ENCODE measurements around the gene ARHGAP24.

Gene ARHGAP24

GRCh38 chr4:85474818-85475630 is at the start of gene ARHGAP24:
Gene ARHGAP24, plus strand, starts transcription at chr4:85475150.
- peak; percentile 6 to 38 for DNase-seq (ENCODE audit: low read depth in 2 of 2)

GRCh38 chr4:85426366-85426765 is 48.6 kb upstream of the ARHGAP24 start:
- DNase-seq (ENCODE audit: low read depth in 2 of 2): no peak

- DNase-seq (ENCODE audit: low read depth in 2 of 2): no peak
Observed at GRCh38 chr4:85427123-85427522, 47.8 kb upstream of the ARHGAP24 start.

- no peak for DNase-seq (ENCODE audit: low read depth in 2 of 2)
Observed at GRCh38 chr4:85430226-85430625, 44.7 kb upstream of the ARHGAP24 start.

- DNase-seq (ENCODE audit: low read depth in 2 of 2): no peak
Observed at GRCh38 chr4:85430697-85431096, 44.3 kb upstream of the ARHGAP24 start.

GRCh38 chr4:85431156-85431555 is 43.8 kb upstream of the ARHGAP24 start:
- no peak for DNase-seq (ENCODE audit: low read depth in 2 of 2)

GRCh38 chr4:85431881-85432485 is 43.0 kb upstream of the ARHGAP24 start:
- DNase-seq (ENCODE audit: low read depth in 2 of 2): no peak

- no peak for DNase-seq (ENCODE audit: low read depth in 2 of 2)
Observed at GRCh38 chr4:85445050-85445639, 29.8 kb upstream of the ARHGAP24 start.

- DNase-seq (ENCODE audit: low read depth in 2 of 2): no peak
Observed at GRCh38 chr4:85446141-85446861, 28.6 kb upstream of the ARHGAP24 start.

GRCh38 chr4:85448906-85449890 is 25.8 kb upstream of the ARHGAP24 start:
- DNase-seq (ENCODE audit: low read depth in 2 of 2): no peak

GRCh38 chr4:85452058-85452731 is 22.8 kb upstream of the ARHGAP24 start:
- DNase-seq (ENCODE audit: low read depth in 2 of 2): no peak

GRCh38 chr4:85455942-85456341 is 19.0 kb upstream of the ARHGAP24 start:
- no peak for DNase-seq (ENCODE audit: low read depth in 2 of 2)

GRCh38 chr4:85457752-85458467 is 17.0 kb upstream of the ARHGAP24 start:
- DNase-seq (ENCODE audit: low read depth in 2 of 2): no peak

- DNase-seq (ENCODE audit: low read depth in 2 of 2): no peak
Observed at GRCh38 chr4:85459736-85460135, 15.2 kb upstream of the ARHGAP24 start.

- no peak for DNase-seq (ENCODE audit: low read depth in 2 of 2)
Observed at GRCh38 chr4:85474356-85474755, 594 bp upstream of the ARHGAP24 start.

- DNase-seq (ENCODE audit: low read depth in 2 of 2): no peak
Observed at GRCh38 chr4:85475631-85476233, 782 bp downstream of the ARHGAP24 start.

GRCh38 chr4:85476381-85476780 is 1.4 kb downstream of the ARHGAP24 start:
- no peak for DNase-seq (ENCODE audit: low read depth in 2 of 2)

GRCh38 chr4:85477534-85477933 is 2.6 kb downstream of the ARHGAP24 start:
- no peak for DNase-seq (ENCODE audit: low read depth in 2 of 2)

GRCh38 chr4:85478576-85478975 is 3.6 kb downstream of the ARHGAP24 start:
- DNase-seq (ENCODE audit: low read depth in 2 of 2): no peak
